Large intestine (tissue), 3 donors: Measurements from ENCODE around the gene ARHGAP25. TPM values are rescaled to one million over a fixed set of nuclear protein-coding genes. Genes with fewer than 3 reads are reported as not detected.

ENCODE experiments used
- DNase-seq, 2 donors: peaks; one replicate each; pipeline versions ENCODE4 v3.0.0 to v3.0.0-alpha.2; 2013
- H3K27ac ChIP-seq: one replicate; pipeline ENCODE4 v1.5.1; 2013; ENCODE audit warnings: low read length
- H3K27me3 ChIP-seq: 2 replicates; pipeline ENCODE4 v1.6.1; 2013; ENCODE audit warnings: low read length; ENCODE audit not compliant: control insufficient read depth, insufficient read depth
- H3K36me3 ChIP-seq: 2 replicates; pipeline ENCODE4 v1.6.1; 2013; ENCODE audit warnings: low read length; ENCODE audit not compliant: control insufficient read depth, insufficient read depth
- H3K4me1 ChIP-seq: one replicate; pipeline ENCODE4 v1.6.1; 2013; ENCODE audit warnings: low read length; ENCODE audit not compliant: control insufficient read depth, insufficient read depth
- H3K4me3 ChIP-seq: one replicate; pipeline ENCODE4 v1.5.1; 2013; ENCODE audit warnings: low read length
- H3K9me3 ChIP-seq: one replicate; pipeline ENCODE4 v1.6.1; 2013; ENCODE audit warnings: mild to moderate bottlenecking, low read depth, low read length, moderate library complexity; ENCODE audit not compliant: control insufficient read depth
- WGBS: methylation state at CpG from one replicate; pipeline ENCODE4 v1.1.5; 2013; ENCODE audit warnings: low lambda C conversion rate; ENCODE audit not compliant: insufficient coverage; 5-methylcytosine and 5-hydroxymethylcytosine counted together
- polyA plus RNA-seq: library from polyadenylated mRNA; unstranded; fragments of 120-200 nt; gene quantifications from one replicate; pipeline ENCODE4 v1.2.1, GENCODE V29; 2013

Gene ARHGAP25
- polyA plus RNA-seq, 1 donor: 3.5 TPM

GRCh38 chr2:68811364-68811763 is 76.8 kb downstream of the ARHGAP25 start:
- H3K36me3 ChIP-seq: no peaks in the 10 kb centered on the region

GRCh38 chr2:68812251-68812650 is 77.6 kb downstream of the ARHGAP25 start:
- no peaks in the 10 kb centered on the region for H3K36me3 ChIP-seq
- no peak overlapping the region for H3K27ac ChIP-seq
- no peaks in the 10 kb centered on the region for H3K4me1 ChIP-seq
- no peak overlapping the region for H3K4me3 ChIP-seq
- H3K9me3 ChIP-seq: no peaks in the 10 kb centered on the region
- peaks cover 4% of the 10 kb centered on the region for H3K27me3 ChIP-seq
- WGBS: no CpG with 5 or more reads among the region's 6 CpGs
- DNase-seq: no peak

More at GRCh38 chr2:68811364-68811763, 76.8 kb downstream of the ARHGAP25 start:
- no peak overlapping the region for H3K4me3 ChIP-seq
- H3K27ac ChIP-seq: no peak overlapping the region
- H3K4me1 ChIP-seq: no peaks in the 10 kb centered on the region
- H3K9me3 ChIP-seq: no peaks in the 10 kb centered on the region
- H3K27me3 ChIP-seq: peaks cover 4% of the 10 kb centered on the region
- no CpG with 5 or more reads among the region's 2 CpGs for whole genome bisulfite sequencing
- no peak for DNase-seq

- Histone ChIP-seq H3K27ac (no peak overlapping the region), H3K4me3 (no peak overlapping the region), H3K9me3 (no peaks in the 10 kb centered on the region), H3K36me3 (no peaks in the 10 kb centered on the region), H3K4me1 (no peaks in the 10 kb centered on the region), H3K27me3 (peaks cover 4% of the 10 kb centered on the region)
- no CpG with 5 or more reads among the region's 3 CpGs for WGBS
- DNase-seq: no peak
Observed at GRCh38 chr2:68813596-68813995, 79.0 kb downstream of the ARHGAP25 start.

- no peaks in the 10 kb centered on the region for H3K4me1 ChIP-seq
- no peak for DNase-seq
- no peaks in the 10 kb centered on the region for H3K9me3 ChIP-seq
- H3K27me3 ChIP-seq: no peaks in the 10 kb centered on the region
- no peak overlapping the region for H3K27ac ChIP-seq
- H3K36me3 ChIP-seq: no peaks in the 10 kb centered on the region
- H3K4me3 ChIP-seq: no peak overlapping the region
Observed at GRCh38 chr2:68817306-68817705, 82.7 kb downstream of the ARHGAP25 start.

- Histone ChIP-seq H3K4me1 (no peaks in the 10 kb centered on the region), H3K36me3 (no peaks in the 10 kb centered on the region), H3K4me3 (no peak overlapping the region), H3K27ac (no peak overlapping the region), H3K27me3 (no peaks in the 10 kb centered on the region), H3K9me3 (no peaks in the 10 kb centered on the region)
- no peak for DNase-seq
- WGBS: 81% methylated on average over 3 of the region's 6 CpGs
Observed at GRCh38 chr2:68819556-68819955, 84.9 kb downstream of the ARHGAP25 start.

GRCh38 chr2:68822207-68822872 is 87.7 kb downstream of the ARHGAP25 start:
- no peak overlapping the region for H3K4me3 ChIP-seq
- WGBS: 100% methylated on average over 4 of the region's 15 CpGs
- H3K4me1 ChIP-seq: no peaks in the 10 kb centered on the region
- DNase-seq: no peak
- H3K27me3 ChIP-seq: no peaks in the 10 kb centered on the region
- no peaks in the 10 kb centered on the region for H3K36me3 ChIP-seq
- H3K27ac ChIP-seq: no peak overlapping the region
- H3K9me3 ChIP-seq: no peaks in the 10 kb centered on the region

GRCh38 chr2:68824831-68825230 is 90.2 kb downstream of the ARHGAP25 start:
- Histone ChIP-seq H3K9me3 (no peaks in the 10 kb centered on the region), H3K36me3 (no peaks in the 10 kb centered on the region), H3K27ac (no peak overlapping the region), H3K4me1 (no peaks in the 10 kb centered on the region), H3K27me3 (no peaks in the 10 kb centered on the region), H3K4me3 (no peak overlapping the region)
- DNase-seq: no peak
- no CpG with 5 or more reads among the region's 2 CpGs for WGBS

GRCh38 chr2:68825866-68826265 is 91.3 kb downstream of the ARHGAP25 start:
- 100% methylated on average over 1 of the region's 5 CpGs for WGBS
- H3K9me3 ChIP-seq: no peaks in the 10 kb centered on the region
- H3K36me3 ChIP-seq: no peaks in the 10 kb centered on the region
- no peak overlapping the region for H3K27ac ChIP-seq
- DNase-seq: no peak
- H3K4me3 ChIP-seq: no peak overlapping the region
- no peaks in the 10 kb centered on the region for H3K27me3 ChIP-seq
- no peaks in the 10 kb centered on the region for H3K4me1 ChIP-seq

- Histone ChIP-seq H3K4me1 (no peaks in the 10 kb centered on the region), H3K27ac (no peak overlapping the region)
- 83% methylated on average over 1 of the region's 4 CpGs for WGBS
Observed at GRCh38 chr2:68827666-68828065, 93.1 kb downstream of the ARHGAP25 start.

GRCh38 chr2:68828887-68829708 is 94.5 kb downstream of the ARHGAP25 start:
- no peaks in the 10 kb centered on the region for H3K27me3 ChIP-seq
- DNase-seq: peak; percentile 81 to 82
- H3K9me3 ChIP-seq: no peaks in the 10 kb centered on the region
- H3K4me1 ChIP-seq: no peaks in the 10 kb centered on the region
- WGBS: no CpG with 5 or more reads among the region's 10 CpGs
- H3K4me3 ChIP-seq: no peak overlapping the region
- peak overlapping the region; percentile 31 for H3K27ac ChIP-seq
- H3K36me3 ChIP-seq: no peaks in the 10 kb centered on the region

More at GRCh38 chr2:68827666-68828065, 93.1 kb downstream of the ARHGAP25 start:
- Histone ChIP-seq H3K4me3 (no peak overlapping the region), H3K27me3 (no peaks in the 10 kb centered on the region), H3K9me3 (no peaks in the 10 kb centered on the region), H3K36me3 (no peaks in the 10 kb centered on the region)
- DNase-seq: no peak
